Right lobe of liver (tissue), 4 donors: ENCODE measurements around the gene MYOF.

ENCODE experiments used
- POLR2A ChIP-seq: fragments of 450-650 bp; IDR thresholded peaks from one replicate; pipeline ENCODE4 v1.6.1; 2017; ENCODE audit warnings: antibody characterized with exemption, mild to moderate bottlenecking
- TF ChIP-seq, protein P1 (sequence below), 4 donors: fragments of 200-600 bp in 3 of 4; fragments of 450-650 bp in 1 of 4; IDR thresholded peaks; one replicate each; pipeline versions ENCODE4 v1.5.1 to v1.8.0; 2016 to 2022; ENCODE audit warnings: antibody characterized with exemption in 4 of 4, mild to moderate bottlenecking in 2 of 4
- donor health status: DM: no; HTN: no; CAD: no.
- donor health status: DM: no; HTN: no; CAD: no.
- donor health status: DM: no; HTN: yes; CAD: no.

DNA sequence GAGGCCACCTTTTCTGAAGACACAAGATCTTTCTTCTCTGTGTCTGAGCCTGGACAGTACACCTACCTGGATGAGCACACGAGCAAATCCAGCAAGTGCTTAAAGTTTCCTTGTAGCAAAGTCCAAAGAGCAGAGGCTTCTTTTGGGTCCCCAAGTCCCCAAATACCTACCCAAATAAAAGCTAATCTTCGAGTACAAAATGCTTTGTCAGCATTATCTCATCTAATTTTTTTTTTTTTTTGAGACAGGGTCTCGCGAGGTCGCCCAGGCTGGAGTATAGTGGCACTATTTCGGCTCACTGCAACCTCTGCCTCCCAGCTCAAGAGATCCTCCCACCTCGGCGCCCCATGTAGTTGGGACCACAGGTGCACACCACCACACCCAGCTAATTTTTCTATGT, 24.6 kb downstream of the MYOF start:
- TF ChIP-seq, protein P1, sequence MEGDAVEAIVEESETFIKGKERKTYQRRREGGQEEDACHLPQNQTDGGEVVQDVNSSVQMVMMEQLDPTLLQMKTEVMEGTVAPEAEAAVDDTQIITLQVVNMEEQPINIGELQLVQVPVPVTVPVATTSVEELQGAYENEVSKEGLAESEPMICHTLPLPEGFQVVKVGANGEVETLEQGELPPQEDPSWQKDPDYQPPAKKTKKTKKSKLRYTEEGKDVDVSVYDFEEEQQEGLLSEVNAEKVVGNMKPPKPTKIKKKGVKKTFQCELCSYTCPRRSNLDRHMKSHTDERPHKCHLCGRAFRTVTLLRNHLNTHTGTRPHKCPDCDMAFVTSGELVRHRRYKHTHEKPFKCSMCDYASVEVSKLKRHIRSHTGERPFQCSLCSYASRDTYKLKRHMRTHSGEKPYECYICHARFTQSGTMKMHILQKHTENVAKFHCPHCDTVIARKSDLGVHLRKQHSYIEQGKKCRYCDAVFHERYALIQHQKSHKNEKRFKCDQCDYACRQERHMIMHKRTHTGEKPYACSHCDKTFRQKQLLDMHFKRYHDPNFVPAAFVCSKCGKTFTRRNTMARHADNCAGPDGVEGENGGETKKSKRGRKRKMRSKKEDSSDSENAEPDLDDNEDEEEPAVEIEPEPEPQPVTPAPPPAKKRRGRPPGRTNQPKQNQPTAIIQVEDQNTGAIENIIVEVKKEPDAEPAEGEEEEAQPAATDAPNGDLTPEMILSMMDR (IDR thresholded peaks at IDR 0.05) = no peak
- TF ChIP-seq POLR2A = no peak
